Smooth muscle cell (in vitro differentiated cells): ENCODE measurements around the gene BAIAP2. TPM values are rescaled to one million over a fixed set of nuclear protein-coding genes. Genes with fewer than 3 reads are reported as not detected.

Experiments
- DNase-seq: peaks from one replicate; lab custom pipeline; 2025; ENCODE audit not compliant: unreplicated experiment; lab: John Stamatoyannopoulos, UW
- H2AFZ ChIP-seq: fragments of 200-600 bp; sonication (generic); 2 replicates; pipeline ENCODE4 v1.6.0; 2016; ENCODE audit warnings: antibody characterized with exemption, low read depth, mild to moderate bottlenecking
- H3F3A ChIP-seq: fragments of 200-600 bp; sonication (generic); 2 replicates; pipeline ENCODE4 v1.6.0; 2017; ENCODE audit warnings: antibody characterized with exemption, low read depth
- H3K27ac ChIP-seq: fragments of 200-600 bp; sonication (generic); 2 replicates; pipeline ENCODE4 v1.5.1; 2016; ENCODE audit warnings: low read depth, mild to moderate bottlenecking
- H3K27me3 ChIP-seq: fragments of 200-600 bp; sonication (generic); 2 replicates; pipeline ENCODE4 v1.6.1; 2016; ENCODE audit warnings: low read depth, mild to moderate bottlenecking
- H3K36me3 ChIP-seq: fragments of 200-600 bp; sonication (generic); 2 replicates; pipeline ENCODE4 v1.5.1; 2016; ENCODE audit warnings: low read depth
- H3K4me1 ChIP-seq: fragments of 200-600 bp; sonication (generic); 2 replicates; pipeline ENCODE4 v1.5.1; 2016; ENCODE audit warnings: low read depth
- H3K4me2 ChIP-seq: fragments of 200-600 bp; sonication (generic); 2 replicates; pipeline ENCODE4 v1.6.0; 2016; ENCODE audit warnings: mild to moderate bottlenecking
- H3K4me3 ChIP-seq: fragments of 200-600 bp; sonication (generic); 2 replicates; pipeline ENCODE4 v1.5.1; 2016; ENCODE audit warnings: mild to moderate bottlenecking
- H3K79me2 ChIP-seq: fragments of 200-600 bp; sonication (generic); 2 replicates; pipeline ENCODE4 v1.6.0; 2016; ENCODE audit warnings: low read depth, mild to moderate bottlenecking
- H3K9ac ChIP-seq: fragments of 200-600 bp; sonication (generic); 2 replicates; pipeline ENCODE4 v1.6.0; 2016; ENCODE audit warnings: low read depth
- H3K9me3 ChIP-seq: fragments of 200-600 bp; sonication (generic); replicated peaks from 2 replicates; pipeline ENCODE4 v1.5.1; 2016; ENCODE audit warnings: low read depth
- H4K20me1 ChIP-seq: fragments of 200-600 bp; sonication (generic); 2 replicates; pipeline ENCODE4 v1.6.0; 2016; ENCODE audit warnings: low read depth
- CTCF ChIP-seq: fragments of 200-600 bp; sonication (generic); IDR thresholded peaks from 2 replicates; pipeline ENCODE4 v1.5.1; 2017; ENCODE audit warnings: borderline replicate concordance, mild to moderate bottlenecking, antibody characterized with exemption; ENCODE audit not compliant: insufficient read depth, poor library complexity, severe bottlenecking
- WGBS: methylation state at CpG from one replicate; pipeline ENCODE4 v1.1.7; 2016; ENCODE audit warnings: low lambda C conversion rate; 5-methylcytosine and 5-hydroxymethylcytosine counted together
- polyA plus RNA-seq: library from polyadenylated mRNA; unstranded; fragments of >200 nt; fragmentation: Nextera tagmentation; extraction: Ambion mirVana; gene quantifications from 2 replicates; pipeline ENCODE4 v1.2.1, GENCODE V29; 2016
- total RNA-seq: library from RNA; depleted of rRNA; stranded (reverse); fragments of >200 nt; gene quantifications from 2 replicates; pipeline ENCODE4 v1.2.3, GENCODE V29; 2014

Gene BAIAP2
- total and polyA plus RNA-seq, 2 experiments from 2014 or later: 26.6 to 41.9 TPM

- Histone ChIP-seq H3K4me1 (peaks cover 18% of the 10 kb centered on the region), H3K9ac (peak overlapping the region; percentile 62), H4K20me1 (peaks cover 31% of the 10 kb centered on the region), H3K9me3 (no peaks in the 10 kb centered on the region), H3K27ac (no peak overlapping the region), H3K4me3 (peak overlapping the region; percentile 85), H3F3A (peaks cover 3% of the 10 kb centered on the region), H3K36me3 (no peaks in the 10 kb centered on the region), H3K27me3 (no peaks in the 10 kb centered on the region), H3K79me2 (peaks cover 34% of the 10 kb centered on the region), H2AFZ (peak overlapping the region; percentile 74), H3K4me2 (peak overlapping the region; percentile 98)
- no peak for TF ChIP-seq CTCF
- 31% methylated on average over 22 of the region's 22 CpGs for WGBS
- DNase-seq: no peak
These were observed 1.3 kb upstream of the BAIAP2 start for GRCh38 chr17:81033535-81034167.

GRCh38 chr17:81034168-81034777 lies 678 bp upstream of the BAIAP2 start:
- Histone ChIP-seq H3K4me2 (peak overlapping the region; percentile 98), H4K20me1 (peaks cover 38% of the 10 kb centered on the region), H3K27ac (no peak overlapping the region), H3F3A (peaks cover 3% of the 10 kb centered on the region), H3K79me2 (peaks cover 40% of the 10 kb centered on the region), H3K4me3 (peak overlapping the region; percentile 85), H3K4me1 (peaks cover 18% of the 10 kb centered on the region), H3K9ac (peak overlapping the region; percentile 62), H3K36me3 (no peaks in the 10 kb centered on the region), H3K27me3 (no peaks in the 10 kb centered on the region), H2AFZ (peak overlapping the region; percentile 74), H3K9me3 (no peaks in the 10 kb centered on the region)
- TF ChIP-seq CTCF: no peak
- 3% methylated on average over 24 of the region's 49 CpGs for whole genome bisulfite sequencing
- DNase-seq: peak; percentile 49

- Histone ChIP-seq H3K4me2 (peak overlapping the region; percentile 96), H3K4me1 (peaks cover 32% of the 10 kb centered on the region), H3K79me2 (peaks cover 48% of the 10 kb centered on the region), H4K20me1 (peaks cover 52% of the 10 kb centered on the region), H3K27me3 (no peaks in the 10 kb centered on the region), H3F3A (peaks cover 3% of the 10 kb centered on the region), H3K27ac (peak overlapping the region; percentile 67), H3K9ac (peak overlapping the region; percentile 79), H3K9me3 (no peaks in the 10 kb centered on the region), H3K4me3 (peak overlapping the region; percentile 85), H2AFZ (no peak overlapping the region), H3K36me3 (no peaks in the 10 kb centered on the region)
- DNase-seq: no peak
- WGBS: 4% methylated on average over 40 of the region's 66 CpGs
- no peak for TF ChIP-seq CTCF
These were observed 708 bp downstream of the BAIAP2 start for GRCh38 chr17:81035521-81036196.
